ENCODE measurements around the gene GALNT18.

The GALNT18 gene

GRCh38 chr11:11624204-11624603, 2.4 kb upstream of the GALNT18 start:
- no peak for DNase-seq (ENCODE audit: low spot score)

GRCh38 chr11:11622772-11623171, 967 bp upstream of the GALNT18 start:
- DNase-seq (ENCODE audit: low spot score), result no peak

DNA sequence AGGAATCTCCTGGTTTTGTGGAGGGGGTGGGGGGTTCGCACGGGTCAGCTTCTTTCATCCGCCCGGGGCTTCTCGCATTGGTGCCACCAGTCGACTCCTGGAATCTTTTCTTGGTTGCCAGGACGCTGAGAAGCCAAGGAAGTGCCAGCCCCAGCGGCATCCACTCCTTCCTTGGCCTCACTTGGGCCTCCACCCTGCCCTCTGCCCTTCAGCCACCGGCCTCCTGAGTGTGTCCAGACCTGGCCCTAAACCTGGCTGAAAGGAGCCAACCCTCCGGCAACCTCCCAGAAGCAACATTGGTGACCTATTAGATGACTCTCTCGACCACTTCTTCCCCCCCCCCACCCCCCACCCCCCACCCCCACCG, 518 bp upstream of the GALNT18 start:
- no peak for DNase-seq (ENCODE audit: low spot score)

DNA sequence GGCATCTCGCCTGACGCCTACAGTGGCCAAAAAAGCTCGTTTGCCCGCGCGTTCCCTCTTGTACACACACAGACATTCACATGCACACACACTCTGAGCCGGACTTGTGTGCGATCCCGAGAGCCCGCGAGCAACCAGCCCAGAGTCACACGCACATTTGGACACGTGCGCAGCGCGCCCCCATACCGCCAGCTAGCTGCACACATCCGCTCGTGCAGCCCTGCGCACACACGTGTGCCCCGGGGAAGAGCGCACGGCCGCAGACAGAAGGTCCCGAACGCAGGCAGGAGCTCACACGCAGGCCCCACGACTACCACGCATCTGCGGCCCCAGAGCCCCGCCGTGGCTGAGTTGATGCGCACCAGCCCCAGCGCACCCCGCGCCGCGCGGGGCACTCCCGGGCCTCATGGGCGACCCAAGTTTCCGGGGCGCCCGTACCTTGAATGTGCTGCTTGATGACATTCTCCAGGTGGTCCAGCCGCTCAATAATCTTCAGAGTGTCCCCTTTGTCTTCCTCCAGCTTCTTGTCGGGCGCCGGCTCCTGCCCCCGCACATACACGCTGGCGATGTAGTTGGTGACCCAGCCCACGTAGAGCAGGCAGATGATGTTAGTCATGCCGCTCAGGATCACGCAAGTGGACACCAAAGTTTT, 758 bp downstream of the GALNT18 start:
- DNase-seq (ENCODE audit: low spot score), result peak; percentile 63

- peak; percentile 55 for DNase-seq (ENCODE audit: low spot score)
These were observed 1.5 kb downstream of the GALNT18 start for GRCh38 chr11:11620173-11620920.

DNA sequence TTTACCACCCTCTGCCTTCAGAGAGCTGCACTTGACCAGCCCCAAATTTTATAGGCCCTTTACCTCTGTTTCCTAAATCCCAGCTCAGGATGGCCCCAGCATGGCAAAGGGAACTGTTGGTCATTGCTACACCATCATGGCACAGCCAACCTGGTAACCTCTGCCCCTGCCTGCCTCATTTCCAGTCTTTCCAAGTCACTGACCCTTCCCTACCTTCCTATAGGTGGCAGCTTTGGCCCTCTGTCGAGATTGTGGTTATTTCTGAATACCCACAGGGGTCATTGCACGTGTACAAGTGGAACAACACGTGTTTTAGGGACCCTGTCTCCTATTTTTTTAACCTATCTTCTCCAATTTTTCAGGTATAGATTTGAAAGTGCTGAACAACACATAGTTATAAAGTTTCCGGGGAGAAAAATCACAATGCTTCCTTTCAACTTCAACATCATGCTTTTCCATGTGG, 2.8 kb downstream of the GALNT18 start:
- no peak for DNase-seq (ENCODE audit: low spot score)

DNA sequence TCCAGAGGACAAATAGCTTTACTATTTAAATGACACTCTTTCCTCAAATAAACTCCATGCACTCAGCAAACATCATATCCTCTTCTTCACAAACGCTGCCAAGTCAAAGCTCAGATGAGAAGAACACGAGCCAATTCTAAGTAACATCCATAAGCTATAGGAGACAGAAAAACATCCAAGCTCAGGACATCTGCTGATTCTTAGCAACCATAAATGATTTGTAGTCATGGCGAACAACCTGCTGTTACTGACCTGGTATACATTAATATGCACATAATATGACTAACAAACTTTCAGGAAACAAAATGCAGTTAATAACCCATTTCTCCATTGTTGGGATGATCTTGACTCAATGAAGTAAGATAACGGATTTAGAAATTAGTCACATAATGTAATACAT, 6.7 kb downstream of the GALNT18 start:
- no peak for DNase-seq (ENCODE audit: low spot score)

- DNase-seq (ENCODE audit: low spot score), result no peak
These were observed 9.4 kb downstream of the GALNT18 start for GRCh38 chr11:11612439-11612838.

DNA sequence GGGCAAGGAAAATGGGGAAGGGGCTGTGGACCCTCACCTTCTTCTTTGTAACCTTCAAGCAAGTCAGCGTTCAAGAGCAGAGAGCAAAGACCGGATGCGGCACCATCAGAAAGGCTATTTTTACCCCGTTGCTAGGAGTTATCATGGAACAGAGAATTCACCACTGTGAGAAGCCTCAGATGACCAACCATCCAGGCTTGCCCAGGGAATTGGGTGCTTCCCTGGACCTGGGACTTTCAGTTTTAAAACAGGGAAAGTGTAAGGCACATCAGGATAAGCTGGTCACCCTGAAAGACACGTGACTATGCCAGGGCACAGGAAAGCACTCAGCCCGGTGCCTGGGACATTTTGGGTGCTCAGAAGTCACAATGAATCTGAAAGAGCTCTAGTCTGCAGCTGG, 10.4 kb downstream of the GALNT18 start:
- no peak for DNase-seq (ENCODE audit: low spot score)

- no peak for DNase-seq (ENCODE audit: low spot score)
These were observed 13.0 kb downstream of the GALNT18 start for GRCh38 chr11:11608783-11609232.

DNA sequence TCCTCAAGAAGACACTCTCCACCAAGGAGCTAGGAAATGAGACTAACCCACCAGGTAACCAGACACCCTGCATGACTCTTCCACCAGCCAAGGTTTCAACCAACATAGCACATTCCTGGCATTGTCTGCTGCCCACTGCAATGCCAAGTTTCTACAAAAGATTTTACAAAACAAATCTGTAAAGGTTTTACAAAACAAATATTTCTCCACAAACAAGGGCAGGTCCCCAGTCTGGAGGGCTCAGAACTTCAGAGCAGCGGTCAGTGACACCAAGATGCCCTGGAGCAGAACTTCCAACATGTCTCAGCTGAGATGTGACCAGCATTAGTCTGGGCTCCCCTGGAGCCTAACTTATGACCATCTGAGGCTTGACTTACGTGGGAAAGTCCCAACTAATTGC, 14.0 kb downstream of the GALNT18 start:
- no peak for DNase-seq (ENCODE audit: low spot score)

DNA sequence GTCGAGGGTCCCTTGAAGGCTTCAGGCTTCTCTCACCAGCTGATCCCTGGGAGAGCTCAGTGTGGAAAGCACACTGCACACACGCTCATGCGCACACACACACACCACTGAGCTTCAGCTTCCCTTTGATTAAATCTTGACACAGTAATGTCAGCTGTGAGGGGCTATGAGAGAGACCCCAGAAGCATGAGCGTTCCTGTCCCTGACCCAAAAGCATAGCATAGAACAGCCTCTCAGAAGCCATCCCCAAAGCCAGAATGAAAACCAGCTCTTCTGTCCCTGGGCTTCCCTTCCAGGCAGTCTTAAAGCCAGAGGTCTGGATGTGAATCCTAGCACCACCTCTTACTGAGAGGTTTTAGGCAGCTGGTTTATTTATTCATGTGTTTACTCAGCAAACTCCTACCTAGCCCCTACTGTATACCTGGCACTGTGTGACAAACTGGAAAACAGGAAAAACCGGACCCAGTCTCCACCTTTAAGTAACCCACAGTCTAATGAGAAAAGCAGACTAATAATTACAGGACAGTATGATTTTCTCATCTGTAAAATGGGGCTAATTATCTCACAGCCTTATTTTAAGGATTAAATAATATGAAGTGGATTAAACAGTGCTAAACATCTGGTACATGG, 15.9 kb downstream of the GALNT18 start:
- no peak for DNase-seq (ENCODE audit: low spot score)

DNA sequence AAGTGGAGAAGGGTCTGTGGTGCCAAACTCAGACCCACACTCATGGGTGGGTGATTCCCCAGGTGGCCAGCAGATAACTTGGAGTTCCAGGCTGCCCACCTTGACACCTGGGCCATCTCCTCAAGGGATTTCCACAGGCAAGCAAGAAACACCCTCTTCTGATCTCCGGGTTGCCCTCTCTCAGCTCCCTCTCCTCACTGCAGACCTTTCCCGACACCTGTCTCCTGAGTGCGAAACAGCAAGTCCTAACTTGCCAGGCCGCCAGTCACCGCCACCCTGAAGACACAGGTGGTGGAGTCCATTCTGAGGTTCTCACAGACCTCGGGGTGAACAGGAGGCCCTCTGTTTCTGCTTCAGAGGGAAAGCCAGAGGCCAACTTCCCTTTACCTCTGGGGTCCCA, 16.6 kb downstream of the GALNT18 start:
- DNase-seq (ENCODE audit: low spot score), result no peak

GRCh38 chr11:11604370-11604990, 17.3 kb downstream of the GALNT18 start:
- DNase-seq (ENCODE audit: low spot score), result no peak

DNA sequence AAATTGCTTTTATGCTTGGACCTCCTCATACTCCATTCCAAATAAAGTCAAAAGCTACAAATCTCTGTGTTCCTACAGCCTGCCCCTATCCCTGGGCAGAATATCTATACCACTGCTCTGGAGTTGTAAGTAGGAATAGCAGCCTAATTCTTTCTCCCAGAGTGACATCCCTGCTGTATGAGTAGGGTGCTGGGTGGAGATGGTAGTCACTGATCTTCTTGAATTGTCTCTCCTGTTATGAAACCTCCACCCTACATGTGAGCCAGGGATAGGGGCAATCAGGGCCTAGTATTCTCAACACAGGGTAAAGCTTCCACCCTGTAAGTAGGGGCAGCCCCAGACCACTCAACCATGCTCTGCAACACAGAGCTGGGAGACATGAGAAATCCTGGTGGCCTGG, 19.8 kb downstream of the GALNT18 start:
- DNase-seq (ENCODE audit: low spot score), result no peak

DNA sequence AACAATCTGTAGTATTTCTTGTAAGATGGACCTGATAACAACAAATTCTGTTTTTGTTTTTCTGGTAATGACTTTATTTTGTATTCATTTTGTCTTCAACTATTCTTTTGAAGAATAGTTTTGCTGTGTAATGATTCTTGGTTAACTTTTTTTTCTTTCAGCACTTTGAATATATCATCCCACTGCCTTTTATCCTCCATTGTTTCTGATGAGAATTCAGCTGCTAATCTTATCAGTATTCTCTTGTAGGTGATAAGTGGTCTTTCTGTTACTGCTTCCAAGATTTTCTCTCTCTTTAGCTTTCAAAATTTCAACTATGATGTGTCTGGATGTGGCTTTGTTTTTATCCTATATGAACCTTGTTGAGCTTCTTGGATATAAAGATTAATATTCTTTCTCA, 21.5 kb downstream of the GALNT18 start:
- no peak for DNase-seq (ENCODE audit: low spot score)

DNA sequence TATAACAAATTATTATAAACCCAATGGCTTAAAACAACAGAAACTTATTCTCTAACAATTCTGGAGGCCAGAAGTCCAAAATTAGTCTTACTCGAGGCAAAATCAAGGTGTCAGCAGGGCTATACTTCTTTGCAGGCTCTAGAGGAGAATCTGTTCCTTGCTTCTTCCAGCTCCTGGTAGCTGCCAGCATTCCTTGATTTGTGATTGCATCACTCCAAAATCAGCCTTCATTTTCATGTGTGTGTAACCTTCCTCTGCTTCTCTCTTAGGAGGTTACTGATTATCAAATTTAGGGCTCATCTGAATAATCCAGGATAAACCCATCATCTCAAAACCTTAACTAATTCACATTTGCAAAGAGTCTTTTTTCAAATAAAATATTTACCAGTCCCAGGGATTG, 23.6 kb downstream of the GALNT18 start:
- no peak for DNase-seq (ENCODE audit: low spot score)

- no peak for DNase-seq (ENCODE audit: low spot score)
These were observed 27.6 kb downstream of the GALNT18 start for GRCh38 chr11:11594162-11594561.

GRCh38 chr11:11592146-11592684, 29.6 kb downstream of the GALNT18 start:
- DNase-seq (ENCODE audit: low spot score), result no peak

- no peak for DNase-seq (ENCODE audit: low spot score)
These were observed 32.4 kb downstream of the GALNT18 start for GRCh38 chr11:11589437-11589836.

DNA sequence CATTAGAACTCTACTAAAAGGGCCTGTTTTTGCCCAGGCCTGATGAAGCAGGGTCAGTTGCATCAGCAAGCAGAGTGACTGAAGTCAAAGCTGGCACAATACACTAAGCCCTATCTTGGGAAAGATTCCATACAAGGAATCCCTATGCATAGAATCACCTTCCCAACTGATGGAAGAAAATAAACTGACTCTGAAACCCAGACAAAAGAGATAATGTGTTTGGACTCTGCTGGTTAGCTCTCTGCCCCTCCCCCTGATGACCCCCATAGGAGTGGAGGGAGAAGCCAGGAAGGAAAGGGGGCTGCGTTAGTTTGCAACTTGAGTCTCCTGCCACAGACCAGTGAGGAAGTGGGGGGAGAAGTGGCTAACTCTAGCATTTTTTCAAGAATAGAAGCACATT, 32.9 kb downstream of the GALNT18 start:
- DNase-seq (ENCODE audit: low spot score), result no peak

- no peak for DNase-seq (ENCODE audit: low spot score)
These were observed 33.6 kb downstream of the GALNT18 start for GRCh38 chr11:11588243-11588642.

DNA sequence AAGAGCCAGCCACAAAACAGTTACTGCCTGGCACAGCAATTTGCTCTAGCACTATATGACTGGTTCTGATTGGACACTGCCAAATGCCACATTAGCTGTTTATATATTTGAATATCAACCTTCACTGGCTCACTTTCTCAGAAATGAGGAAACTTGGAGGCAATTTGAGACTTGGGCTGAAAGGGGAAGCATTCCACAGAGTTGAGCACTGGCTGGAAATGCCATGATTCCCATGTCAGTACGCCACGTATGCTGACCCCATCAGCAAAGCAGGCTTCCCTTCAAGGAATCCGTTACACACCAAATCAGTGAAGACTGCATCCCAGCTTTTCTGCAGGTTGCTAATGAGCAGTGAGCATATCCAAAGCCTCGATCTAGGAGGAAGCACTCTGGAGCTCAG, 34.7 kb downstream of the GALNT18 start:
- DNase-seq (ENCODE audit: low spot score), result no peak
